Smooth muscle cell of the brain vasculature (primary cell): ENCODE results near the gene ASNS.
A peak's percentile ranks its signal among the peaks of the same experiment; 100 is the strongest.
"Not testable (repeated sequence)": the region's sequence is repeated elsewhere in the genome, so short reads cannot be mapped to it uniquely, and the experiment has no call there.

Experiments used
- DNase-seq: peaks from one replicate; pipeline ENCODE4 v3.0.0-alpha.2; 2012; ENCODE audit warnings: low read depth, low spot score

The ASNS gene

GRCh38 chr7:97872025-97872669, at the start of gene ASNS:
Gene ASNS (minus strand): TSS chr7:97872408. CDS start chr7:97869156, 3,252 bp downstream.
- DNase-seq = peak; percentile 74

- DNase-seq = not testable (repeated sequence)
Measured at GRCh38 chr7:97921254-97921653, 49.0 kb upstream of the ASNS start.

GRCh38 chr7:97915267-97915666, 43.1 kb upstream of the ASNS start:
- not testable (repeated sequence) for DNase-seq

GRCh38 chr7:97912294-97912693, 40.1 kb upstream of the ASNS start:
- not testable (repeated sequence) for DNase-seq

GRCh38 chr7:97896893-97897292, 24.7 kb upstream of the ASNS start:
- DNase-seq = not testable (repeated sequence)

- not testable (repeated sequence) for DNase-seq
Measured at GRCh38 chr7:97891721-97892120, 19.5 kb upstream of the ASNS start.

GRCh38 chr7:97879527-97879926, 7.3 kb upstream of the ASNS start:
- DNase-seq = not testable (repeated sequence)

- DNase-seq = not testable (repeated sequence)
Measured at GRCh38 chr7:97874894-97875293, 2.7 kb upstream of the ASNS start.

GRCh38 chr7:97873606-97874005, 1.4 kb upstream of the ASNS start:
- DNase-seq = no peak

- DNase-seq = no peak
Measured at GRCh38 chr7:97871659-97872024, 566 bp downstream of the ASNS start.

GRCh38 chr7:97868788-97869187, 3.4 kb downstream of the ASNS start:
- no peak for DNase-seq

- no peak for DNase-seq
Measured at GRCh38 chr7:97868314-97868713, 3.9 kb downstream of the ASNS start.

- DNase-seq = no peak
Measured at GRCh38 chr7:97865104-97865503, 7.1 kb downstream of the ASNS start.

GRCh38 chr7:97859606-97860204, 12.5 kb downstream of the ASNS start:
- DNase-seq = no peak

- no peak for DNase-seq
Measured at GRCh38 chr7:97858221-97858620, 14.0 kb downstream of the ASNS start.

- no peak for DNase-seq
Measured at GRCh38 chr7:97857544-97857943, 14.7 kb downstream of the ASNS start.

- DNase-seq = no peak
Measured at GRCh38 chr7:97851683-97852082, 20.5 kb downstream of the ASNS start.

GRCh38 chr7:97850262-97851031, 21.8 kb downstream of the ASNS start:
- DNase-seq = not testable (repeated sequence)

GRCh38 chr7:97847791-97848190, 24.4 kb downstream of the ASNS start:
- no peak for DNase-seq

GRCh38 chr7:97846945-97847344, 25.3 kb downstream of the ASNS start:
- DNase-seq = no peak

- DNase-seq = no peak
Measured at GRCh38 chr7:97845622-97846203, 26.5 kb downstream of the ASNS start.

GRCh38 chr7:97844036-97844435, 28.2 kb downstream of the ASNS start:
- no peak for DNase-seq
